Measurements from ENCODE around the gene S100G. TPM values are rescaled to one million over a fixed set of nuclear protein-coding genes. Genes with fewer than 3 reads are reported as not detected.

S100G gene
- total and polyA plus RNA-seq, 2 donors (not counting 3 experiments of a cell fraction or from before 2014, with no cell fraction given): not detected

GRCh38 chrX:16617382-16617781, 32.6 kb upstream of the S100G start:
- Histone ChIP-seq H3K27ac (ENCODE audit: insufficient read depth, low read depth, low read length) (no peak overlapping the region), H3K9me3 (replicated peaks; ENCODE audit: control insufficient read depth, insufficient read depth, low read length) (no peaks in the 10 kb centered on the region), H2AFZ (ENCODE audit: low read depth, low read length) (no peak overlapping the region), H4K20me1 (replicated peaks; ENCODE audit: control insufficient read depth, extremely low read depth, insufficient read depth, low read length) (no peaks in the 10 kb centered on the region), H3K9me1 (replicated peaks; ENCODE audit: control insufficient read depth, extremely low read depth, insufficient read depth, low read length) (no peaks in the 10 kb centered on the region), H3K4me3 (replicated peaks in 1 of 3; ENCODE audit: insufficient read depth in 1 of 3, low read depth in 1 of 3, low read length in 3 of 3) (no peak overlapping the region), H3K36me3 (ENCODE audit: control insufficient read depth in 2 of 2, extremely low read depth in 1 of 2, insufficient read depth in 2 of 2, low read length in 2 of 2) (no peaks in the 10 kb centered on the region), H3K4me1 (ENCODE audit: control insufficient read depth, extremely low read depth, insufficient read depth, low read length) (no peaks in the 10 kb centered on the region), H3K79me2 (ENCODE audit: control insufficient read depth, insufficient read depth, low read length) (no peaks in the 10 kb centered on the region), H3K4me2 (ENCODE audit: insufficient read depth, low read length) (no peak overlapping the region), H3K9ac (replicated peaks; ENCODE audit: extremely low read depth, insufficient read depth, low read length) (no peak overlapping the region), H3K27me3 (ENCODE audit: control insufficient read depth in 2 of 2, insufficient read depth in 2 of 2, low read length in 2 of 2) (no peaks in the 10 kb centered on the region)
- dilution Hi-C loops (cut with MboI; ENCODE audit: extremely low pct_ligation_motif_present, low sequenced_read_pairs): no loop called here
- no TSS peak for BruUV-seq (replicated peaks)
- ChIA-PET POLR2A (interaction anchor here (0.6 kb wide), 1 partner anchor 125 kb away, joined by 3 read pairs; no protein-coding TSS in a partner anchor), CTCF (no interaction called here)
- FAIRE-seq: no peak
- DNase-seq (ENCODE audit: low read depth, low spot score): no peak
- no peak for TF ChIP-seq EZH2 (IDR thresholded peaks at IDR 0.05; ENCODE audit: borderline replicate concordance, low read depth, low read length, severe bottlenecking)
- TF ChIP-seq MYC (IDR thresholded peaks at IDR 0.05; ENCODE audit: low read depth, low read length): no peak
- no peak for TF ChIP-seq JUN (IDR thresholded peaks at IDR 0.05; ENCODE audit: borderline replicate concordance, insufficient read depth, insufficient read length, low read depth)
- TF ChIP-seq, protein P1, sequence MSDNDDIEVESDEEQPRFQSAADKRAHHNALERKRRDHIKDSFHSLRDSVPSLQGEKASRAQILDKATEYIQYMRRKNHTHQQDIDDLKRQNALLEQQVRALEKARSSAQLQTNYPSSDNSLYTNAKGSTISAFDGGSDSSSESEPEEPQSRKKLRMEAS (IDR thresholded peaks at IDR 0.05; ENCODE audit: insufficient read depth, insufficient read length): no peak
- no peak for TF ChIP-seq FOS (IDR thresholded peaks at IDR 0.05; ENCODE audit: borderline replicate concordance, insufficient read depth, low read length)
- TF ChIP-seq POLR2A (IDR thresholded peaks at IDR 0.05; ENCODE audit: low read depth, low read length): no peak
- no peak for TF ChIP-seq CTCF (IDR thresholded peaks at IDR 0.05; ENCODE audit: extremely low read depth in 1 of 2, insufficient read depth in 1 of 2, low read depth in 1 of 2, low read length in 2 of 2)
- no peak for TF ChIP-seq GATA2 (IDR thresholded peaks at IDR 0.05; ENCODE audit: insufficient read depth, insufficient read length, low read depth, low read length)
- TF ChIP-seq POLR2AphosphoS5 (IDR thresholded peaks at IDR 0.05; ENCODE audit: insufficient read depth, low read depth, low read length): no peak
- intact Hi-C loops (cut with micrococcal nuclease): no loop called here
